ENCODE results near the gene TREX2.

TREX2 gene

GRCh38 chrX:153454901-153455550 is 9.2 kb upstream of the TREX2 start:
- no peak for DNase-seq

- DNase-seq: no peak
Observed at GRCh38 chrX:153450949-153451277, 5.1 kb upstream of the TREX2 start.

GRCh38 chrX:153450114-153450948 is 4.5 kb upstream of the TREX2 start:
- no peak for DNase-seq

- DNase-seq: no peak
Observed at GRCh38 chrX:153449368-153450113, 3.7 kb upstream of the TREX2 start.

- no peak for DNase-seq
Observed at GRCh38 chrX:153448556-153449367, 2.9 kb upstream of the TREX2 start.

GRCh38 chrX:153447581-153447960 is 1.7 kb upstream of the TREX2 start:
- DNase-seq: no peak

- DNase-seq: no peak
Observed at GRCh38 chrX:153446950-153447580, 1.2 kb upstream of the TREX2 start.

GRCh38 chrX:153446636-153446936 is 730 bp upstream of the TREX2 start:
- no peak for DNase-seq

- no peak for DNase-seq
Observed at GRCh38 chrX:153445106-153445855, 575 bp downstream of the TREX2 start.

- no peak for DNase-seq
Observed at GRCh38 chrX:153444333-153445011, 1.4 kb downstream of the TREX2 start.

- no peak for DNase-seq
Observed at GRCh38 chrX:153443476-153444332, 2.2 kb downstream of the TREX2 start.

- DNase-seq: no peak
Observed at GRCh38 chrX:153442463-153442862, 3.4 kb downstream of the TREX2 start.

GRCh38 chrX:153441981-153442380 is 3.9 kb downstream of the TREX2 start:
- no peak for DNase-seq

- no peak for DNase-seq
Observed at GRCh38 chrX:153441296-153441695, 4.6 kb downstream of the TREX2 start.

- DNase-seq: no peak
Observed at GRCh38 chrX:153440556-153441135, 5.2 kb downstream of the TREX2 start.

- no peak for DNase-seq
Observed at GRCh38 chrX:153439977-153440376, 5.9 kb downstream of the TREX2 start.

GRCh38 chrX:153438532-153438931 is 7.3 kb downstream of the TREX2 start:
- DNase-seq: no peak

- no peak for DNase-seq
Observed at GRCh38 chrX:153435845-153436244, 10.0 kb downstream of the TREX2 start.

GRCh38 chrX:153434801-153435200 is 11.1 kb downstream of the TREX2 start:
- DNase-seq: no peak

- DNase-seq: no peak
Observed at GRCh38 chrX:153433781-153434285, 12.0 kb downstream of the TREX2 start.
